Sigmoid colon (tissue), 7 donors: ENCODE results near the gene DDX51. TPM values are rescaled to one million over a fixed set of nuclear protein-coding genes. Genes with fewer than 3 reads are reported as not detected.

Source experiments
- DNase-seq: peaks from one replicate; pipeline ENCODE4 v3.0.0-alpha.2; 2019
- H3K27ac ChIP-seq, 4 donors: fragments of 200-600 bp; sonication (generic); one replicate each; pipeline ENCODE4 v1.5.1; 2016 to 2019; ENCODE audit warnings: mild to moderate bottlenecking in 1 of 4
- H3K27me3 ChIP-seq, 3 donors: fragments of 200-600 bp; sonication (generic); one replicate each; pipeline ENCODE4 v1.5.1; 2019; ENCODE audit warnings: mild to moderate bottlenecking in 1 of 3
- H3K36me3 ChIP-seq, 4 donors: fragments of 200-600 bp; sonication (generic); one replicate each; pipeline ENCODE4 v1.5.1; 2016 to 2019
- H3K4me1 ChIP-seq, 4 donors: fragments of 200-600 bp; sonication (generic); one replicate each; pipeline ENCODE4 v1.5.1; 2017 to 2019
- H3K4me3 ChIP-seq, 4 donors: fragments of 200-600 bp; sonication (generic); one replicate each; pipeline ENCODE4 v1.5.1; 2017 to 2019; ENCODE audit warnings: mild to moderate bottlenecking in 2 of 4, moderate library complexity in 1 of 4
- H3K9me3 ChIP-seq, 4 donors: fragments of 200-600 bp in 3 of 4; sonication (generic) in 3 of 4; one replicate each; pipeline versions ENCODE4 v1.5.1 to v1.6.1; 2013 to 2019
- CTCF ChIP-seq, 4 experiments: fragments of 450-650 bp in 3 of 4; fragments of 200-600 bp in 1 of 4; IDR thresholded peaks; one replicate each; pipeline ENCODE4 v1.5.1; 2016 to 2019; ENCODE audit warnings: antibody characterized with exemption in 4 of 4, mild to moderate bottlenecking in 3 of 4, moderate library complexity in 2 of 4
- EP300 ChIP-seq, 4 donors: sonication (generic); formaldehyde crosslinking; IDR thresholded peaks; one replicate each; pipeline ENCODE4 v1.6.1; 2017; ENCODE audit warnings: antibody characterized with exemption in 4 of 4
- POLR2A ChIP-seq, 2 donors: fragments of 450-650 bp; IDR thresholded peaks; one replicate each; pipeline ENCODE4 v1.6.1; 2016; ENCODE audit warnings: antibody characterized with exemption in 2 of 2, mild to moderate bottlenecking in 2 of 2, moderate library complexity in 2 of 2
- POLR2AphosphoS5 ChIP-seq, 4 donors: sonication (generic); formaldehyde crosslinking; IDR thresholded peaks; one replicate each; pipeline ENCODE4 v1.6.1; 2017; ENCODE audit warnings: antibody characterized with exemption in 4 of 4
- WGBS, 2 donors: extraction: QIAGEN DNeasy Blood & Tissue Kit; methylation state at CpG; one replicate each; pipeline ENCODE4 v1.1.7; 2013; 5-methylcytosine and 5-hydroxymethylcytosine counted together
- intact Hi-C: fragments of 100-400 bp; cut with DNase I; formaldehyde crosslinking; loops from one replicate; pipeline ENCODE4 v1.15.1; 2023
- polyA plus RNA-seq, 3 donors: library from polyadenylated mRNA; stranded (reverse); fragments of 200-250 nt; gene quantifications; one replicate each; pipeline ENCODE4 v1.2.3, GENCODE V29; 2013
- total RNA-seq, 4 donors: library from RNA; depleted of rRNA; stranded (reverse); fragments of >200 nt; gene quantifications; one replicate each; pipeline ENCODE4 v1.1.0, GENCODE V29; 2016
- donor health status: healthy with polysubstance abuse.
- donor health status: Bipolar disorder and iron deficiency.
- donor health status: healthy.

The DDX51 gene
- total and polyA plus RNA-seq, 7 donors: 3.9 to 22.4 (median 7.2) TPM

GRCh38 chr12:132179431-132180362, 35.6 kb upstream of the DDX51 start:
- DNase-seq: no peak
- Histone ChIP-seq H3K27me3 (peaks cover 0 to 53% (median 52%) of the 10 kb centered on the region in 3 donors), H3K4me3 (no peak overlapping the region), H3K4me1 (no peaks in the 10 kb centered on the region), H3K36me3 (no peaks in the 10 kb centered on the region), H3K9me3 (peaks cover 0 to 8% (median 0%) of the 10 kb centered on the region in 4 donors), H3K27ac (no peak overlapping the region)
- TF ChIP-seq CTCF (IDR thresholded peaks at IDR 0.05): no peak
- TF ChIP-seq POLR2A (IDR thresholded peaks at IDR 0.05): no peak
- TF ChIP-seq EP300 (IDR thresholded peaks at IDR 0.05): no peak
- TF ChIP-seq POLR2AphosphoS5 (IDR thresholded peaks at IDR 0.05): no peak
- 80 to 86% methylated on average over 19 of the region's 19 CpGs for WGBS, 2 donors
- intact Hi-C loops: no loop called here

- no peak for TF ChIP-seq CTCF (IDR thresholded peaks at IDR 0.05)
- 33 to 56% methylated on average over 39 of the region's 39 CpGs for WGBS, 2 donors
- H3K36me3 ChIP-seq: no peaks in the 10 kb centered on the region
- intact Hi-C loops: no loop called here
- no peaks in the 10 kb centered on the region for H3K4me1 ChIP-seq
- no peak for DNase-seq
- H3K27me3 ChIP-seq: peaks cover 0 to 61% (median 60%) of the 10 kb centered on the region in 3 donors
- peaks cover 0 to 8% (median 0%) of the 10 kb centered on the region in 4 donors for H3K9me3 ChIP-seq
- H3K27ac ChIP-seq: no peak overlapping the region
- no peak overlapping the region for H3K4me3 ChIP-seq
Observed at GRCh38 chr12:132178801-132179401, 34.8 kb upstream of the DDX51 start.

GRCh38 chr12:132178316-132178715, 34.2 kb upstream of the DDX51 start:
- no peak for DNase-seq
- Histone ChIP-seq H3K4me1 (no peaks in the 10 kb centered on the region), H3K27me3 (peaks cover 0 to 66% (median 66%) of the 10 kb centered on the region in 3 donors), H3K9me3 (peaks cover 0 to 8% (median 0%) of the 10 kb centered on the region in 4 donors), H3K36me3 (no peaks in the 10 kb centered on the region), H3K4me3 (no peak overlapping the region), H3K27ac (no peak overlapping the region)
- intact Hi-C loops: no loop called here
- TF ChIP-seq POLR2A (IDR thresholded peaks at IDR 0.05) (no peak), POLR2AphosphoS5 (IDR thresholded peaks at IDR 0.05) (no peak), EP300 (IDR thresholded peaks at IDR 0.05) (no peak), CTCF (IDR thresholded peaks at IDR 0.05) (no peak)
- 20 to 29% methylated on average over 8 of the region's 8 CpGs for WGBS, 2 donors

DNA sequence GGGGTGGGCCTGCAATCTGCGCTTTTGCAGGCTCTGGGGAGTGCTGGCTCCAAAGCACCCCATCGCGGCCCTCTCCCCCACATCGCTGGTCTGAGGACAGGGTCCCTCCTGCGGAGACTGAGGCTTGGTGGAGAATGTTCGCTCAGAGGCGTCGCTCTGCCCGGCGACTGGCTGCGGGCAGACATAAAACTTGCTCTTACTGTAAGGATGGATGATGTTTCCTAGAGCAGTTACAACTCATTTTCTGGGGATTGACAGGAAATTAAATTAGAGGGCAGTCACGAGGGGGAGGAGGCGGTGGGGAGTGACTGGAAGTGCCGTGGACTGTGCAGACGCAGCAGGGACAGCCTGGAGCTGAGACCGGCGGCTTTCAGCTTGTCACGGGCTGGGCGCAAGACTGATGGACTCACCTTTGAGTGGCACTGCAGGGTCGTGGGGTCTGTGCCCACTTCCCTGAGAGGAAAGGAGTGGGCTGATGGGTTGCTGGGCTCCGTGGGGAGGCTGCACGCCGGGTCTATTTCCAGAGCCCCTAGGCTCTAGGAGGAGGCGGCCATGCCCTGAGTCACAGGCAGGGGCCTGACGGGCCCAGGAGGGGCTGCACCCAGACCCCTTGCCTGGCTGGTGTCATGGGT, 32.9 kb upstream of the DDX51 start:
- no peak for DNase-seq
- intact Hi-C loops: no loop called here
- Histone ChIP-seq H3K27ac (no peak overlapping the region), H3K4me1 (no peaks in the 10 kb centered on the region), H3K4me3 (no peak overlapping the region), H3K27me3 (peaks cover 0 to 79% (median 71%) of the 10 kb centered on the region in 3 donors), H3K36me3 (no peaks in the 10 kb centered on the region), H3K9me3 (no peaks in the 10 kb centered on the region)
- WGBS, 2 donors: 82 to 85% methylated on average over 25 of the region's 25 CpGs
- TF ChIP-seq EP300 (IDR thresholded peaks at IDR 0.05): no peak
- TF ChIP-seq POLR2AphosphoS5 (IDR thresholded peaks at IDR 0.05): no peak
- no peak for TF ChIP-seq POLR2A (IDR thresholded peaks at IDR 0.05)
- TF ChIP-seq CTCF (IDR thresholded peaks at IDR 0.05): no peak
